Thoracic aorta (tissue), 2 donors: ENCODE measurements around the gene C19orf81. TPM values are rescaled to one million over a fixed set of nuclear protein-coding genes. Genes with fewer than 3 reads are reported as not detected.

Experiments used
- ATAC-seq: fragments of 150-250 bp; one replicate; pipeline ENCODE4 v1.8.0; 2017; ENCODE audit warnings: low read depth; ENCODE audit not compliant: insufficient number of reproducible peaks, low FRiP score
- DNase-seq: peaks from one replicate; pipeline ENCODE4 v3.0.0-alpha.2; 2020; ENCODE audit warnings: low spot score
- H3K27ac ChIP-seq, 2 donors: fragments of 200-600 bp; sonication (generic); 1 replicate in 1 of 2; 2 replicates in 1 of 2; pipeline ENCODE4 v1.5.1; 2016; ENCODE audit warnings: mild to moderate bottlenecking in 2 of 2, moderate library complexity in 2 of 2
- H3K27me3 ChIP-seq: fragments of 200-600 bp; sonication (generic); replicated peaks from 2 replicates; pipeline ENCODE4 v1.6.0; 2016; ENCODE audit warnings: mild to moderate bottlenecking; ENCODE audit not compliant: insufficient read depth
- H3K36me3 ChIP-seq: fragments of 200-600 bp; sonication (generic); one replicate; pipeline ENCODE4 v1.5.1; 2016
- H3K4me1 ChIP-seq, 2 donors: fragments of 200-600 bp; sonication (generic); 1 replicate in 1 of 2; 2 replicates in 1 of 2; pipeline versions ENCODE4 v1.5.1 to v1.6.0; 2016; ENCODE audit warnings: low read depth in 2 of 2, mild to moderate bottlenecking in 1 of 2; ENCODE audit not compliant: control insufficient read depth in 1 of 2
- H3K4me3 ChIP-seq: fragments of 200-600 bp; sonication (generic); 2 replicates; pipeline ENCODE4 v1.5.1; 2016; ENCODE audit warnings: mild to moderate bottlenecking
- H3K9me3 ChIP-seq: fragments of 200-600 bp; sonication (generic); 2 replicates; pipeline ENCODE4 v1.5.1; 2016
- CTCF ChIP-seq: fragments of 200-600 bp; sonication (generic); IDR thresholded peaks from one replicate; pipeline ENCODE4 v1.5.1; 2019; ENCODE audit warnings: antibody characterized with exemption
- total RNA-seq, 2 donors: library from RNA; depleted of rRNA; stranded (reverse); fragments of >200 nt; gene quantifications; one replicate each; pipeline versions ENCODE4 v1.1.0 to v1.2.3, GENCODE V29; 2016

C19orf81 gene
- total RNA-seq, 2 donors from 2014 or later = not detected

- ATAC-seq (no peak), DNase-seq (no peak)
- Histone ChIP-seq H3K4me1 (no peaks in the 10 kb centered on the region), H3K27ac (no peak overlapping the region), H3K4me3 (no peak overlapping the region), H3K27me3 (no peaks in the 10 kb centered on the region), H3K36me3 (no peaks in the 10 kb centered on the region), H3K9me3 (no peaks in the 10 kb centered on the region)
- TF ChIP-seq CTCF = no peak
These were observed 46.2 kb downstream of the C19orf81 start for GRCh38 chr19:50695251-50696093.

GRCh38 chr19:50696094-50696483, 46.8 kb downstream of the C19orf81 start:
- Histone ChIP-seq H3K27me3 (no peaks in the 10 kb centered on the region), H3K4me3 (no peak overlapping the region), H3K27ac (no peak overlapping the region), H3K36me3 (no peaks in the 10 kb centered on the region), H3K9me3 (no peaks in the 10 kb centered on the region), H3K4me1 (no peaks in the 10 kb centered on the region)
- ATAC-seq = no peak
- DNase-seq = no peak
- TF ChIP-seq CTCF = no peak

- no peak overlapping the region for H3K4me3 ChIP-seq
These were observed 48.3 kb downstream of the C19orf81 start for GRCh38 chr19:50697414-50698124.

GRCh38 chr19:50701367-50701985, 52.2 kb downstream of the C19orf81 start:
- TF ChIP-seq CTCF = no peak
- Histone ChIP-seq H3K4me1 (no peaks in the 10 kb centered on the region), H3K27me3 (no peaks in the 10 kb centered on the region), H3K36me3 (no peaks in the 10 kb centered on the region), H3K4me3 (no peak overlapping the region), H3K9me3 (no peaks in the 10 kb centered on the region), H3K27ac (no peak overlapping the region)
- no peak for DNase-seq
- ATAC-seq = no peak

More at GRCh38 chr19:50697414-50698124, 48.3 kb downstream of the C19orf81 start:
- no peak for ATAC-seq
- TF ChIP-seq CTCF = no peak
- Histone ChIP-seq H3K27me3 (no peaks in the 10 kb centered on the region), H3K4me1 (no peaks in the 10 kb centered on the region), H3K36me3 (no peaks in the 10 kb centered on the region), H3K27ac (no peak overlapping the region), H3K9me3 (no peaks in the 10 kb centered on the region)
- DNase-seq = no peak
